Stimulated activated CD4-positive, alpha-beta T cell treated with anti-CD3 and anti-CD28 coated beads, TNF-alpha, amount 100 ng/mL, for 24 hours (primary cell): ENCODE data around the gene MEIS2.

Experiments
- DNase-seq, 3 experiments: peaks; one replicate each; pipeline ENCODE4 v3.0.0-alpha.2; 2020; ENCODE audit warnings: low read depth in 3 of 3

The MEIS2 gene

GRCh38 chr15:37077623-37078351 lies 22.6 kb downstream of the MEIS2 start:
- no peak for DNase-seq

DNA sequence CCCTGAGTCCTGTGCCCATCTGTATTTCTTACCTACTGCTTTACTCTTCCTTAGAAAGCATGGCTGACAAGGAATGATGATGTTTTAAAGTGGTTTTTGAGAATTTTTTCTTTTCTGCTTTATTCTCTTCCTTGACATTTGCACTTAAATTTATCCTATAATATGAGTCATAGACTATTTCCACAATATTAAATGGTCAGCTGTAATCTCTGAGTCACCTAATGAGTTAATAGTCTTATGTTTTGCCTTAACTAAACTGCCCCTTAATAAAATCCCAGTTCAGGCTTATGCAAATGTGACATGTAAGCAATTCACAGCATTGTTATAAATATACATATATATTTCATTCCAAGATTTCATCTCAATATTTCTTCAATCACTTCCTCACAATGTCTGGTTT lies 23.8 kb downstream of the MEIS2 start:
- no peak for DNase-seq

DNA sequence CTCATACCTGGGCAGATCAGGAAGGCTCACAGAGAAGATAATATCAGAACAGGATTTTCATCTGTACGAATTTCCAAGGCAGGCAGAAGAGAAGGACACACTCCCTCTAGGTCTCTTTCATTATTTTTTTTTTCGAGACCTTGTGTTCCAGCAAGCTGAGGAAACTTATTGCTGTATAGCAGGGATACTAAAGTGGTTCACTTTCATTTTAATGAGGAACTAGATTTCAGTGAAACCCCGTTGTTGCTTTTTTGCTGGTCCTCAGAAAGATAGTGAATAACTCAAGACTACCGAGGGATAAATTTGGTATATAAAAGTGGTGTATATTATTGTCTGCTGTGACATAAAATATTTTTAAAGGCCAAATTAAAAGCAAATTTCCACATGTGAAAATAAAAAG lies 24.6 kb downstream of the MEIS2 start:
- DNase-seq, result no peak

- DNase-seq, result no peak
These were observed 28.2 kb downstream of the MEIS2 start for GRCh38 chr15:37072181-37072580.

- no peak for DNase-seq
These were observed 29.2 kb downstream of the MEIS2 start for GRCh38 chr15:37071134-37071533.

DNA sequence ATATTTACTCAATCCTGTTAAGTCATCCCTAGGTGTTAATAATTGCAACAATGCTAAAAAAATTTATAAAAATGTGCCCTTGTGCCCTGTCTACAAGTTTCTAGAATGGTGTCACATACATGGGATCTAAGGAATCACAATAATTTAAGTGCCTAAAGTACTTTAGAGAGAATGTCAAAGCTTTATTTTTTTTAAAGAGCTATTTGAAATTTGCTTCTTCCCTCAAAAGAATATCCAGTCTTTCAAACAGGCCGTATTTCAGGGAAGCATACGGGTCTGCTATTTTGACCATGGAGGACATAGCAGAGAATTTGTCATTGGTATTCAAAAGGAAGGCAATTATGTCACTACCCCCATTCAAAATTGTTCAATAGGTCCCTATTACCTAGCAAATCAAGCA lies 29.7 kb downstream of the MEIS2 start:
- DNase-seq, result no peak

GRCh38 chr15:37061996-37062395 lies 38.4 kb downstream of the MEIS2 start:
- DNase-seq, result no peak

GRCh38 chr15:37059086-37059485 lies 41.3 kb downstream of the MEIS2 start:
- no peak for DNase-seq

GRCh38 chr15:37058316-37058985 lies 41.9 kb downstream of the MEIS2 start:
- no peak for DNase-seq

DNA sequence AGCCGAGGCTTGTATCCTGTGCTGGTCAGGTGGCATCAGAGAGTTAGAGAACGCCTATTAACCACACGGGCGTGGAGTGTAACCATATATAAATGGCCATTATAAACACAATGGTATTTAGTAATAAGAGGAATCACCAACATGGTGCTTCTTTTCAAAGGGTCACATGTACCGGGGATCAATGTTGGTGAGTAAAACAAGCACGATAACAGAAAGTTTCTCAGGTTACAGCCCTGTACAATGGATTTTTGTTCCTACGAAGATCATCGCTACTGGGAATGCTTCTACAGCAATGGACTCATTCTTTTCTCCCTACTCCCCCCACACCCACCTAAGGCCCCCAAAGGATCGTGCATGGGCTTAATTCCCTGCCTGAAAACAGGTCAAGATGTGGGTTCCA lies 42.5 kb downstream of the MEIS2 start:
- no peak for DNase-seq

- no peak for DNase-seq
These were observed 43.1 kb downstream of the MEIS2 start for GRCh38 chr15:37057256-37057655.

DNA sequence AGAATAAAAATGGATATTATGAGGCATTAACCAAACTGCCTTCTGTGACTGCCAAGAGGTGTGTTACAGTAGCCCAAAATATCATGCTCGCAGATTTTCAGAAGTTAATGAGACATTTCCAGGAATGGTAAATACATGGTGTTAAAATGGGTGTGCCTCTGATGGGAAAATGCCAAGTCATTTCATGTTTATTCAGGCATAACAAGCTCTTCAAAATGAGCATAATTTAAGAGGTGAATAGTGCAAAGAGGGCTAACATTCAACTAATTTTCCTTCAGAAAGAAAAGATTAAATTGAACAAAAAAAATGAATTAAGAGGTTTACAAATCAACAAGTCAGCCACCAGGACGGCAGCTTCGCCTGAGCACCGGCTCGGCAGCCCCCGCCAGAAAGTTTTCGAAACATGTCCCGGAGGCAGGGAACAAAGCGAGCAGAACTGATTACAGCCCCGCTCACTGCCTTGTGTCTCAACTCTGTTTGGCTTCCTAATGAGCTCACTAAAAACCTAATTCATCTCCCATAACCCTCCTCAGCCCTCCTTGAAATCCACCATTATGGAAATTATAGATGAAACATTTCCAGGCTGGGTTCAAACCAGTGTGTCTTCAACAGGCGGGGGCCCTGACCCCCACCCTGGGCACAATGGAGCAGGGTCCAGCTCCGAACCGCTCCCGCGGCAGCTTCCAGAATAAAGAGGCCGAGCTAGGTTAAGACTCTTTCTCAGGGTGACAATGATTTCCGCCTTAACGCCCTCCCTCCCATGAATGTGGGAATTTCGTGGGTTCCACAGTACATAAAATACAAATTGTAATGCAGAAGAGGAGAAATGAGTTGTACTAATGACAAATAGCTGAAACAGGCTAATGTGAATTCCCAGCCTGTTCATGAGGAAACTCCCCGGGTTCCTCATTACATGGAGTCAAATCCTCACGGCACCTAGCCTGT lies 43.9 kb downstream of the MEIS2 start:
- no peak for DNase-seq

- no peak for DNase-seq
These were observed 44.9 kb downstream of the MEIS2 start for GRCh38 chr15:37055481-37055880.

GRCh38 chr15:37054336-37054735 lies 46.0 kb downstream of the MEIS2 start:
- DNase-seq, result no peak

GRCh38 chr15:37053166-37053565 lies 47.2 kb downstream of the MEIS2 start:
- no peak for DNase-seq

DNA sequence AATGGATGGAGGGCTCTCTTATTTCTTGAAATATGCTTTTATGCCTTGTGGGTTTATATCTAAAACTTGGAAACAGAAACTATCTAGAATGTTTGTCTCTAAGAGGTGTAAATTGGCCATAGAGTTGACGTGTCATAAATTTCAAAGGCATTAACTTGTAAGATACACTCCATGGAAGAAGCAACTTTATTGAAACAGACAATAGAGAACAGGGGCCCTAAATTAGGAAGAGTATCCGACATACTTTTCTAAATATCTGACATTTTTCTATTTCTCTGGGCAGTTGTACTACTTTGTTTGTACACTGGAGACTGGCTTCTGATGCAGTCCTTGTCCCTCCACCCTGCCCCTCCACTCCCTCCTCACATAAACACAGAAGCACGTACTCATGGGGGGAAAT lies 50.0 kb downstream of the MEIS2 start:
- DNase-seq, result no peak

GRCh38 chr15:37046876-37047614 lies 53.3 kb downstream of the MEIS2 start:
- no peak for DNase-seq

DNA sequence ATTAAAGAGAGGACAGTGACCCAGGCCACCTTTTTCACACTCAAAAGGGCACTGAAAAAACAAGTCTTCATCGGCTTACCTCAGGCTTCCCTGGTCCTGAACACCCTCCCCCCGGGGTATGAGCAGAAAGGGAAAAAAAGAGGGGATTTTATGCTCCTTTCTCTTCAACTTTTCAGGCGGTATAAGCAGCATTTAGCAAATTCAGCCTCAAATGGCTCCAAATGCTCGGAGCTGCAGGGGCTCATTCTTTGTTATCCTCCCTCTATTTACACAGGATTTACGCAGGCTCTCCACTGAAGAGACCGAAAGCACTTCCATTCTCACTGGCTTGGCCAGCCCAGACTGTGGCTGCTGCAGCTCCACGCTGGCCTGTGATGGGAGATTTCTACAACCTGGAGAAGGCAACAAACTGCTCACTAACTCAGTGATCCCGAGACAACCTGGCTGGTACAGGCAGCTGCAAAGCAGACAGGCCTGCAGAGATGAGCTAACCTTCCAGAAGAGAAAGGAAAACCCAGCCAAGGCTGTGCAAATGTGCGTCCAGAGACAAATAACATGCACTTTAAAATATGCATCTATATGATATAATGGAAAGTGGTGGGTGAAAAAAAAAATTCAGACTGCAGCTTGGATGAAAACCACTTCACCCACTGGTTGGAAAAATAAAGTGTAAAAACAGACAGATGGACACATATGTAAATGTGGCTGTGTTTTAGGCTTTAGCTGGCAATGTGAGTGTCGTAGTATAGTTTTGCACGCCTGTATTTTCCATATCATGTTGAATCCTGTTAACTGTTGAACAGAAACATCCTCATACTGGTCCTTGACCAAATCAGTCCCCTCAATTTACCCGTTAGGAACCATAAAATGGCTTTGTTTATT lies 54.2 kb downstream of the MEIS2 start:
- no peak for DNase-seq

- no peak for DNase-seq
These were observed 55.3 kb downstream of the MEIS2 start for GRCh38 chr15:37044915-37045648.

- no peak for DNase-seq
These were observed 58.5 kb downstream of the MEIS2 start for GRCh38 chr15:37041836-37042235.
